Activated CD8-positive, alpha-beta T cell treated with anti-CD3 and anti-CD28 coated beads for 36 hours (primary cell): ENCODE data around the gene PPP1R14C. TPM values are rescaled to one million over a fixed set of nuclear protein-coding genes. Genes with fewer than 3 reads are reported as not detected.
A peak's percentile ranks its signal among the peaks of the same experiment; 100 is the strongest.

Experiments used
- ATAC-seq: fragments of 200-7000 bp; cut with Tn5 transposase; one replicate; pipeline ENCODE4 v1.10.0; 2021; ENCODE audit warnings: mild to moderate bottlenecking, moderate library complexity
- CTCF ChIA-PET: fragments of 350-600 bp; sonication (Branson Sonifier 250); formaldehyde crosslinking; loops from one replicate; lab custom pipeline; 2021; ENCODE audit warnings: antibody characterized with exemption; lab: Charles Lee
- POLR2A ChIA-PET: fragments of 350-600 bp; sonication (Branson Sonifier 250); formaldehyde crosslinking; loops from one replicate; lab custom pipeline; 2021; ENCODE audit warnings: antibody characterized with exemption; lab: Charles Lee
- DNase-seq: peaks from one replicate; pipeline ENCODE4 v3.0.0-alpha.2; 2020
- H3K27ac Mint-ChIP-seq: one replicate; pipeline ENCODE4 v1.8.0; 2021; ENCODE audit warnings: mild to moderate bottlenecking, mixed read lengths
- H3K27me3 Mint-ChIP-seq: one replicate; pipeline ENCODE4 v1.8.0; 2021; ENCODE audit warnings: mixed read lengths
- H3K36me3 Mint-ChIP-seq: one replicate; pipeline ENCODE4 v1.8.0; 2021; ENCODE audit warnings: low read depth, mixed read lengths
- H3K4me1 Mint-ChIP-seq: one replicate; pipeline ENCODE4 v1.8.0; 2021; ENCODE audit warnings: low read depth, mixed read lengths
- H3K4me3 Mint-ChIP-seq: one replicate; pipeline ENCODE4 v1.8.0; 2021; ENCODE audit warnings: mild to moderate bottlenecking, moderate library complexity, mixed read lengths
- H3K9me3 Mint-ChIP-seq: one replicate; pipeline ENCODE4 v1.8.0; 2021; ENCODE audit warnings: mixed read lengths
- intact Hi-C: fragments of 100-400 bp; cut with micrococcal nuclease; formaldehyde crosslinking; loops from one replicate; pipeline ENCODE4 v1.10.0; 2022
- total RNA-seq, 2 experiments: library from RNA; stranded (reverse); gene quantifications; one replicate each; pipeline ENCODE4 v1.2.3, GENCODE V29; 2021
- TF ChIP-seq, protein P1 (sequence below): fragments of 200-600 bp; IDR thresholded peaks from one replicate; pipeline ENCODE4 v1.8.0; 2022; ENCODE audit warnings: antibody characterized with exemption, mild to moderate bottlenecking

The PPP1R14C gene
- total RNA-seq, 2 experiments from 2014 or later, result 0.65 to 0.86 TPM

DNA sequence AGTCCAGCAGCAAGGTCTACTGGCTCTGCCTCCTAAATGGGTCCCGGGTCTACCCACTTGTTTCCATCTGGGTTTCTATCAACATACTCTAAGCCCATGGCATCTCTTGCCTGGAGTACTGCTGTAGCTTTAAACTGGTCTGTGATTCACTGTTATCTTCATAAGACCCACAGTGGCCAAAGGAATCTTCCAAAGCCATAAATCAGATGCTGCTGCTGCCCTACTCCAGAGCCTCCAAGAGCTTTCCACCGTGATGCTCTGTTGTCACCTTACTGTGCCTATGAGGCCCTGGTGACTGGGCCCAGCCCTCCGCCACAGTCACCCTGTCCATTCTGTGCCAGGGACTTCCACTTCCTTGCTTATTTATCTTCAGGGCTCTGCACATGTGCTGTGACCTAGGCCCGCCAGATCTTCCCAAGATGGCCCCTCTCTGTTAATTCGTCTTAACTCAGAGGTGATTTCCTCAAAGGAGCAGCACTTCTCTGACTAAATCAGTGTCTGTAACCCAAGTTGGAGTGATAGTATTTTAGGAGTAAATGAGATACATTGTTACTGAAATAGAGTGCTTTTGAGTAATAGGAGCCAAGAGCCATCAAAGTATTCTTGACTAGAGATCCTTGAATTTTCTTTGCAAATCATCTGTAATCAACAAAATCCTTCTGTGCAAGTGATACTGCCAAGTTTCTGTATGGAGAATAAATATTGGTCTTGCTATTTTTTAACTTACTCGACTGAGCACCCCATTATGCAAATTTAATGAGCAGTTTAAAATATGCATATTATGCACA lies 102.5 kb downstream of the PPP1R14C start:
- ATAC-seq, result no peak
- CTCF ChIA-PET, result no interaction called here
- POLR2A ChIA-PET, result no interaction called here
- intact Hi-C loops, result no loop called here
- peaks cover 12% of the 10 kb centered on the region for H3K27me3 Mint-ChIP-seq
- no peak for DNase-seq
- TF ChIP-seq, protein P1, sequence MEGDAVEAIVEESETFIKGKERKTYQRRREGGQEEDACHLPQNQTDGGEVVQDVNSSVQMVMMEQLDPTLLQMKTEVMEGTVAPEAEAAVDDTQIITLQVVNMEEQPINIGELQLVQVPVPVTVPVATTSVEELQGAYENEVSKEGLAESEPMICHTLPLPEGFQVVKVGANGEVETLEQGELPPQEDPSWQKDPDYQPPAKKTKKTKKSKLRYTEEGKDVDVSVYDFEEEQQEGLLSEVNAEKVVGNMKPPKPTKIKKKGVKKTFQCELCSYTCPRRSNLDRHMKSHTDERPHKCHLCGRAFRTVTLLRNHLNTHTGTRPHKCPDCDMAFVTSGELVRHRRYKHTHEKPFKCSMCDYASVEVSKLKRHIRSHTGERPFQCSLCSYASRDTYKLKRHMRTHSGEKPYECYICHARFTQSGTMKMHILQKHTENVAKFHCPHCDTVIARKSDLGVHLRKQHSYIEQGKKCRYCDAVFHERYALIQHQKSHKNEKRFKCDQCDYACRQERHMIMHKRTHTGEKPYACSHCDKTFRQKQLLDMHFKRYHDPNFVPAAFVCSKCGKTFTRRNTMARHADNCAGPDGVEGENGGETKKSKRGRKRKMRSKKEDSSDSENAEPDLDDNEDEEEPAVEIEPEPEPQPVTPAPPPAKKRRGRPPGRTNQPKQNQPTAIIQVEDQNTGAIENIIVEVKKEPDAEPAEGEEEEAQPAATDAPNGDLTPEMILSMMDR, result no peak
- peaks cover 9% of the 10 kb centered on the region for H3K9me3 Mint-ChIP-seq
- H3K4me1 Mint-ChIP-seq, result peaks cover 18% of the 10 kb centered on the region
- no peaks in the 10 kb centered on the region for H3K36me3 Mint-ChIP-seq
- no peak overlapping the region for H3K27ac Mint-ChIP-seq
- no peak overlapping the region for H3K4me3 Mint-ChIP-seq

DNA sequence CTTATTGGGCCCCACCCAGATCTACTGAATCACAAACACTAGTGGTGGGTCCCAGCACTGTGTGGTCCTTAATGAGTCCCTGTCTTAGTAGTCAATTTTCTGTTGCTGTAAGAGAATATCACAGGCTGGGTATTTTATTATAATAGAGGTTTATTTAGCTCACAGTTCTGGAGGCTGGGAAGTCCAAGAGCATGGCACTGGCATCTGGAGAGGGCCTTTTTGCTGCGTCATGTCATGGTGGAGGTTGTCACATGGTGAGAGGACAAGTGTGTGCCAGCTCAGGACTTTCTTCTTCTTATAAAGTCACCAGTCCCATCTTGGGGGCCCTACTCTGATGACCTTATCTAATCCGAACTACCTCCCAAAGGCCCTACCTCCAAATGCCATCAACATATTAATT lies 105.0 kb downstream of the PPP1R14C start:
- Mint-ChIP-seq H3K27me3 (peaks cover 17% of the 10 kb centered on the region), H3K4me3 (no peak overlapping the region), H3K27ac (no peak overlapping the region), H3K36me3 (no peaks in the 10 kb centered on the region), H3K9me3 (peaks cover 9% of the 10 kb centered on the region), H3K4me1 (peaks cover 4% of the 10 kb centered on the region)
- ChIA-PET POLR2A (no interaction called here), CTCF (no interaction called here)
- intact Hi-C loops, result no loop called here
- TF ChIP-seq, protein P1, result no peak
- ATAC-seq (no peak), DNase-seq (no peak)

DNA sequence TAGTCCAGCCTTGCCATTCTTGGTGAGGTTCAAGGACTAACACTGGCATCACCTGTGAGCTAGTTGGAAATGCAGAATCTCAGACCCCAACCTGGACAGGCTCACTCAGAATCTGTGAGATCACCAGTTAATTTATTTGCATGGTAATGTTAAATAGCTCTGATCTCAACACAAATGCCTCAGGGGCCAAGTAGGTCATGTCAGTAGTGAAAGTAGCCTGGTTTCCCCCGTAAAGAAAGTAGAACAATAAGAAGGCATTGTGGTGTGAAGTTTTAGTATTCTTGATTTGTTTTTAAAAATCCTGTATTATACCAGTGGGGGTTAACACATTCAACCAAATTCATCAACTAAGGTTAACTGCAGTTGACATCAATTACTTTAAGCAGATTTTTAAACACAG lies 105.5 kb downstream of the PPP1R14C start:
- intact Hi-C loops, result no loop called here
- ATAC-seq, result peak; percentile 24
- POLR2A ChIA-PET, result no interaction called here

DNA sequence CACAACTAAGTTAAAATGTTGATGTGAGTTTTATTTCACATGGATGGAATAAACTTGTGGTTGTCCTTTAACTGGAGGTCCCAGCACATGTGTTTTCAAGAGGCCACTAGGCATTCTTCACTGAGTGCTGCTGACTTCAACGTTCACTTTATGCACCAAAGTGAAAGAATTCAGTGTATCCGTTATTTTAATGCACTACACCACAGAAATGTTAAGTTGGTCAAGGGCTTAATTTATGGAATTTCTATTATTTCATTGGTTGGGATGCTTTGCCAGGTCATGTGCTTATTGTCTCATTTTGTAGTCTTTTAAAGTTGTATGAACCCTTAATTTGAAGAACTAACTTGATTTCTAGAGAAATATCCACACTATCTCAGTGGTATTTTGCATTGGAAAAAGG lies 106.4 kb downstream of the PPP1R14C start:
- DNase-seq, result no peak
- CTCF ChIA-PET, result no interaction called here
- Mint-ChIP-seq H3K9me3 (peaks cover 9% of the 10 kb centered on the region), H3K27me3 (peaks cover 13% of the 10 kb centered on the region), H3K4me1 (peaks cover 12% of the 10 kb centered on the region), H3K4me3 (no peak overlapping the region), H3K27ac (no peak overlapping the region), H3K36me3 (no peaks in the 10 kb centered on the region)
- intact Hi-C loops, result no loop called here
- TF ChIP-seq, protein P1, result no peak
- POLR2A ChIA-PET, result no interaction called here
- ATAC-seq, result no peak

More for the DNA sequence above, 105.5 kb downstream of the PPP1R14C start:
- Mint-ChIP-seq H3K27me3 (peaks cover 17% of the 10 kb centered on the region), H3K27ac (no peak overlapping the region), H3K4me3 (no peak overlapping the region), H3K36me3 (no peaks in the 10 kb centered on the region), H3K9me3 (peaks cover 9% of the 10 kb centered on the region), H3K4me1 (peaks cover 9% of the 10 kb centered on the region)
- TF ChIP-seq, protein P1, result no peak
- DNase-seq, result no peak
- CTCF ChIA-PET, result no interaction called here

DNA sequence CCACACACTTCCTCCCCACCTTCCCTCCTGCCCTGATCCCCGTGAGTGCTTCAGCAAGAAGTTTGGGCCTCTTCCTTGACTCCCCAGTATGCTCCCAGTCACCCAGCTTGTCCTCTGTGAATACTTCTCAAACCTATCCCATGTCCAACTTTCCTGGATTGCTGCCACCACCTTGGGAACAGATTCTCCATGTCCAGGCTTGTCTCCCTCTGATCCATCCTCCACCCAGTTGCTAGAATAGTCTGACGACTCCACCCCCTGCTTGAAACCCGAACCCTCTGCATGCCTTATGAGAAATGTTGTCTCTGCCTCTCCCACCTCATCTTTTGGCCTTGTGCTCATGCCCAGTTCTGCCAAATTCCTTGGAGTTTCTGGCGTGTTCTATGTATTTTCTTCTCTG lies 108.0 kb downstream of the PPP1R14C start:
- peaks cover 15% of the 10 kb centered on the region for H3K27me3 Mint-ChIP-seq
- no peaks in the 10 kb centered on the region for H3K36me3 Mint-ChIP-seq
- peaks cover 9% of the 10 kb centered on the region for H3K9me3 Mint-ChIP-seq
- ChIA-PET POLR2A (no interaction called here), CTCF (interaction anchor here (1.1 kb wide), 1 partner anchor 23 kb away, joined by 3 read pairs; no protein-coding TSS in a partner anchor)
- ATAC-seq (no peak), DNase-seq (no peak)
- no peak overlapping the region for H3K4me3 Mint-ChIP-seq
- TF ChIP-seq, protein P1, result no peak
- H3K27ac Mint-ChIP-seq, result no peak overlapping the region
- intact Hi-C loops, result no loop called here
- H3K4me1 Mint-ChIP-seq, result peaks cover 20% of the 10 kb centered on the region
